Stimulated activated CD4-positive, alpha-beta T cell treated with anti-CD3 and anti-CD28 coated beads, Interleukin-1b, Interleukin-23, amount 100 ng/mL, for 24 hours (primary cell): ENCODE measurements around the gene NCOA1.
A peak's percentile ranks its signal among the peaks of the same experiment; 100 is the strongest.
"Not testable (repeated sequence)": the region's sequence is repeated elsewhere in the genome, so short reads cannot be mapped to it uniquely, and the experiment has no call there.

Experiments used
- DNase-seq, 4 experiments: peaks; one replicate each; pipeline ENCODE4 v3.0.0-alpha.2; 2020; ENCODE audit warnings: low read depth in 4 of 4, low spot score in 1 of 4

The NCOA1 gene

GRCh38 chr2:24474053-24474452 lies 17.0 kb upstream of the NCOA1 start:
- DNase-seq: no peak

GRCh38 chr2:24477229-24477628 lies 13.8 kb upstream of the NCOA1 start:
- DNase-seq: no peak

GRCh38 chr2:24478243-24478642 lies 12.8 kb upstream of the NCOA1 start:
- no peak for DNase-seq

GRCh38 chr2:24480245-24480644 lies 10.8 kb upstream of the NCOA1 start:
- DNase-seq: no peak

- DNase-seq: no peak
Observed at GRCh38 chr2:24482251-24482971, 8.6 kb upstream of the NCOA1 start.

GRCh38 chr2:24482972-24483300 lies 8.1 kb upstream of the NCOA1 start:
- DNase-seq: no peak

- DNase-seq: not testable (repeated sequence)
Observed at GRCh38 chr2:24484677-24485076, 6.4 kb upstream of the NCOA1 start.

- no peak for DNase-seq
Observed at GRCh38 chr2:24485197-24485596, 5.9 kb upstream of the NCOA1 start.

- DNase-seq: no peak
Observed at GRCh38 chr2:24486636-24487205, 4.3 kb upstream of the NCOA1 start.

GRCh38 chr2:24489465-24490180 lies 1.4 kb upstream of the NCOA1 start:
- DNase-seq: no peak

GRCh38 chr2:24490181-24490689 lies 819 bp upstream of the NCOA1 start:
- DNase-seq: no peak

- peak; percentile 17 to 34 (median 22) for DNase-seq
Observed at GRCh38 chr2:24491542-24492420, 727 bp downstream of the NCOA1 start.

- DNase-seq: no peak
Observed at GRCh38 chr2:24492421-24493279, 1.6 kb downstream of the NCOA1 start.

GRCh38 chr2:24493713-24494112 lies 2.7 kb downstream of the NCOA1 start:
- DNase-seq: no peak

GRCh38 chr2:24494410-24494809 lies 3.4 kb downstream of the NCOA1 start:
- no peak for DNase-seq

- no peak for DNase-seq
Observed at GRCh38 chr2:24495451-24495850, 4.4 kb downstream of the NCOA1 start.

GRCh38 chr2:24496959-24497358 lies 5.9 kb downstream of the NCOA1 start:
- no peak for DNase-seq

- no peak for DNase-seq
Observed at GRCh38 chr2:24497685-24498084, 6.6 kb downstream of the NCOA1 start.

GRCh38 chr2:24498121-24498520 lies 7.1 kb downstream of the NCOA1 start:
- DNase-seq: no peak

GRCh38 chr2:24501813-24502212 lies 10.8 kb downstream of the NCOA1 start:
- no peak for DNase-seq
